Measurements from ENCODE around the gene MCIDAS.

DNA sequence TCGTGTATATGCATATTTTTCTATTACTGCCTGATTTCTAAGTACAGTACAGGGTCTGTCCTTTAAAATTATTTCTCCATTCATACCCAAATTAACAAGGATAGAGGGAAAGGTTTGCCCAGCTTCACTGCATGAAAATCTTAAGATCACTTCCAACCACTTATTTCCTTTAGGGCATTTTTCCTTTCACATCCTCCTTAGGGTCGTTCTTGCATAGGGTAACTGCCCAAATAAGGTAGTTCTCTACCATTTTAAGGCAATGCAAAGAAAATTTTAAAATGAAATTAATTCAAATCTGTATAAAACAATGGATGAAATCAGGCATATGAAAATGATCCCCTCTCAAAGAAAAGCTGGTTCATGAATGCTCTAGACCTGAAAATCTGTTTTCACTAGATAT lies 50.0 kb downstream of the MCIDAS start:
- TF ChIP-seq, protein P1, sequence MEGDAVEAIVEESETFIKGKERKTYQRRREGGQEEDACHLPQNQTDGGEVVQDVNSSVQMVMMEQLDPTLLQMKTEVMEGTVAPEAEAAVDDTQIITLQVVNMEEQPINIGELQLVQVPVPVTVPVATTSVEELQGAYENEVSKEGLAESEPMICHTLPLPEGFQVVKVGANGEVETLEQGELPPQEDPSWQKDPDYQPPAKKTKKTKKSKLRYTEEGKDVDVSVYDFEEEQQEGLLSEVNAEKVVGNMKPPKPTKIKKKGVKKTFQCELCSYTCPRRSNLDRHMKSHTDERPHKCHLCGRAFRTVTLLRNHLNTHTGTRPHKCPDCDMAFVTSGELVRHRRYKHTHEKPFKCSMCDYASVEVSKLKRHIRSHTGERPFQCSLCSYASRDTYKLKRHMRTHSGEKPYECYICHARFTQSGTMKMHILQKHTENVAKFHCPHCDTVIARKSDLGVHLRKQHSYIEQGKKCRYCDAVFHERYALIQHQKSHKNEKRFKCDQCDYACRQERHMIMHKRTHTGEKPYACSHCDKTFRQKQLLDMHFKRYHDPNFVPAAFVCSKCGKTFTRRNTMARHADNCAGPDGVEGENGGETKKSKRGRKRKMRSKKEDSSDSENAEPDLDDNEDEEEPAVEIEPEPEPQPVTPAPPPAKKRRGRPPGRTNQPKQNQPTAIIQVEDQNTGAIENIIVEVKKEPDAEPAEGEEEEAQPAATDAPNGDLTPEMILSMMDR (conservative IDR thresholded peaks at IDR 0.05; ENCODE audit: low read length) = no peak
- no peak for TF ChIP-seq EZH2phosphoT487 (IDR thresholded peaks at IDR 0.05; ENCODE audit: borderline replicate concordance, low read depth, low read length)

Data from OCI-LY7 (cell line).